Left ventricle myocardium inferior (tissue), 1 donor: ENCODE results near the gene ARAP2. TPM values are rescaled to one million over a fixed set of nuclear protein-coding genes. Genes with fewer than 3 reads are reported as not detected.

Source experiments
- DNase-seq: peaks from one replicate; pipeline ENCODE4 v3.0.0-alpha.2; 2020
- H3K27ac ChIP-seq: fragments of 200-600 bp; replicated peaks from 2 replicates; pipeline ENCODE4 v1.8.0; 2021
- H3K27me3 ChIP-seq: fragments of 200-600 bp; 2 replicates; pipeline ENCODE4 v1.8.0; 2021; ENCODE audit warnings: low read depth
- H3K36me3 ChIP-seq: fragments of 200-600 bp; 2 replicates; pipeline ENCODE4 v1.8.0; 2021
- H3K4me1 ChIP-seq: fragments of 200-600 bp; 2 replicates; pipeline ENCODE4 v1.8.0; 2021
- H3K4me3 ChIP-seq: fragments of 200-600 bp; 2 replicates; pipeline ENCODE4 v1.8.0; 2021; ENCODE audit warnings: mild to moderate bottlenecking, moderate library complexity
- H3K9me3 ChIP-seq: fragments of 200-600 bp; replicated peaks from 2 replicates; pipeline ENCODE4 v1.8.0; 2021
- intact Hi-C: fragments of 100-400 bp; cut with micrococcal nuclease; formaldehyde crosslinking; loops from one replicate; pipeline ENCODE4 v1.11.0; 2022
- long read RNA-seq: library from polyadenylated mRNA; unstranded; transcript quantifications from one replicate; pipeline ENCODE4 v2.0.0, GENCODE V29; 2021
- total RNA-seq: library from RNA; stranded (reverse); fragmentation: NEBNext Ultra II Directional; extraction: Animal tissue kit (Norgen Biotek cat#: 25700); gene quantifications from one replicate; pipeline ENCODE4 v1.2.1, GENCODE V29; 2021
- TF ChIP-seq, protein P1 (sequence below): fragments of 200-600 bp; IDR thresholded peaks from 2 replicates; pipeline ENCODE4 v1.8.0; 2021; ENCODE audit warnings: antibody characterized with exemption, mild to moderate bottlenecking, borderline replicate concordance
- donor health status: DM: no; HTN: yes; CAD: no; lungs with severe emphysema.

ARAP2 gene, protein sequence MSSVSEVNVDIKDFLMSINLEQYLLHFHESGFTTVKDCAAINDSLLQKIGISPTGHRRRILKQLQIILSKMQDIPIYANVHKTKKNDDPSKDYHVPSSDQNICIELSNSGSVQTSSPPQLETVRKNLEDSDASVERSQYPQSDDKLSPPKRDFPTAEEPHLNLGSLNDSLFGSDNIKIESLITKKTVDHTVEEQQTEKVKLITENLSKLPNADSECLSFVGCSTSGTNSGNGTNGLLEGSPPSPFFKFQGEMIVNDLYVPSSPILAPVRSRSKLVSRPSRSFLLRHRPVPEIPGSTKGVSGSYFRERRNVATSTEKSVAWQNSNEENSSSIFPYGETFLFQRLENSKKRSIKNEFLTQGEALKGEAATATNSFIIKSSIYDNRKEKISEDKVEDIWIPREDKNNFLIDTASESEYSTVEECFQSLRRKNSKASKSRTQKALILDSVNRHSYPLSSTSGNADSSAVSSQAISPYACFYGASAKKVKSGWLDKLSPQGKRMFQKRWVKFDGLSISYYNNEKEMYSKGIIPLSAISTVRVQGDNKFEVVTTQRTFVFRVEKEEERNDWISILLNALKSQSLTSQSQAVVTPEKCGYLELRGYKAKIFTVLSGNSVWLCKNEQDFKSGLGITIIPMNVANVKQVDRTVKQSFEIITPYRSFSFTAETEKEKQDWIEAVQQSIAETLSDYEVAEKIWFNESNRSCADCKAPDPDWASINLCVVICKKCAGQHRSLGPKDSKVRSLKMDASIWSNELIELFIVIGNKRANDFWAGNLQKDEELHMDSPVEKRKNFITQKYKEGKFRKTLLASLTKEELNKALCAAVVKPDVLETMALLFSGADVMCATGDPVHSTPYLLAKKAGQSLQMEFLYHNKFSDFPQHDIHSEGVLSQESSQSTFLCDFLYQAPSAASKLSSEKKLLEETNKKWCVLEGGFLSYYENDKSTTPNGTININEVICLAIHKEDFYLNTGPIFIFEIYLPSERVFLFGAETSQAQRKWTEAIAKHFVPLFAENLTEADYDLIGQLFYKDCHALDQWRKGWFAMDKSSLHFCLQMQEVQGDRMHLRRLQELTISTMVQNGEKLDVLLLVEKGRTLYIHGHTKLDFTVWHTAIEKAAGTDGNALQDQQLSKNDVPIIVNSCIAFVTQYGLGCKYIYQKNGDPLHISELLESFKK (N-terminal part only)
- total RNA-seq = 2.9 TPM
- long read RNA-seq, partial matches to known transcripts = 0 of 1 reads
- long read RNA-seq, other reads (novel, unspliced or antisense) = 1 of 1 reads

DNA sequence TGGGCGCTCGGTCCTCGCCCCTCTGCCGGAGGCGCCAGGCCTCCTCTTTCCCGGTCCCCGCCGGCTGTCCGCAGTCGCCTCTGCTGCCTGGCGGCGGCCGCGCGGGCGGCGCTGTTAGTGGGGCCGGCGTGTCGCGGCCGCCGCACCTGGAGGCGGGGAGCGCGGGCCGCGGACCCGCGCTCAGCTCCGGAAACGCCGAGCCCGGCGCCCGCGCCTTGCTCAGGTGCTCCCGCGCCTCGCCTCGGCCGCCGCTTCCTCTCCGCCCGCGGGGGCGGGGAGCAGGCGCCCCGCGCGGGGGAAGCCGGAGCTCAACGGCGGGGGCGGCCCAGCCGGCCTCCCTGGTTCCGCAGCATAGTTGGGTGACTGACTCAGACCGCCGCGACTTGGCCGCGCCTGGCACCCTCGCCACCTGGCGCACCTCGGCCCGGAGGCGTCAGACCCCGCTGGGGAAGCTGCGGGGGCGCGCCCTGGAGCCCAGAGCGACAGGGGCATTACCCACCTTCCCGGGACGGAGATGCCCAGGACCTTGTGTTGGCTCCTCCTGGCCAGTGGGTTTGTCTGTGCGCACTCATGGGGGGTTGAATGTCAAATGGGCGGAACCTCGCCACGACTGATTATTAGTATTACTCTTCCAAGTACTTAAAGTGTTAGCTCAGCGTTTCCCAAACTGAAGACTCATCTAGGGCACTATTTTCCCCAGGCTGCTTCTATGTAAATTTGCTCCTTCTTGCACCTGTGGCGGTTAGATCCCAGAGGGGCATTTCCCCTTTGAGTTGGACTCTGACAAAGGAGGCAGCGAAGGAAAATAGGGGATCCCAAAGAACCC lies at the start of gene ARAP2:
ARAP2 (minus strand) TSS at position 258 of the 826 bp plus-strand sequence. CDS start 15,028 bp downstream, outside the sequence.
- Histone ChIP-seq H3K27me3 (peaks cover 36% of the 10 kb centered on the region), H3K4me1 (peaks cover 14% of the 10 kb centered on the region), H3K4me3 (peak within 1 kb of the TSS; percentile 75), H3K27ac (peak within 1 kb of the TSS; percentile 81), H3K9me3 (no peaks in the 10 kb centered on the region), H3K36me3 (no peaks in the 10 kb centered on the region)
- DNase-seq = peak; percentile 33
- TF ChIP-seq, protein P1, sequence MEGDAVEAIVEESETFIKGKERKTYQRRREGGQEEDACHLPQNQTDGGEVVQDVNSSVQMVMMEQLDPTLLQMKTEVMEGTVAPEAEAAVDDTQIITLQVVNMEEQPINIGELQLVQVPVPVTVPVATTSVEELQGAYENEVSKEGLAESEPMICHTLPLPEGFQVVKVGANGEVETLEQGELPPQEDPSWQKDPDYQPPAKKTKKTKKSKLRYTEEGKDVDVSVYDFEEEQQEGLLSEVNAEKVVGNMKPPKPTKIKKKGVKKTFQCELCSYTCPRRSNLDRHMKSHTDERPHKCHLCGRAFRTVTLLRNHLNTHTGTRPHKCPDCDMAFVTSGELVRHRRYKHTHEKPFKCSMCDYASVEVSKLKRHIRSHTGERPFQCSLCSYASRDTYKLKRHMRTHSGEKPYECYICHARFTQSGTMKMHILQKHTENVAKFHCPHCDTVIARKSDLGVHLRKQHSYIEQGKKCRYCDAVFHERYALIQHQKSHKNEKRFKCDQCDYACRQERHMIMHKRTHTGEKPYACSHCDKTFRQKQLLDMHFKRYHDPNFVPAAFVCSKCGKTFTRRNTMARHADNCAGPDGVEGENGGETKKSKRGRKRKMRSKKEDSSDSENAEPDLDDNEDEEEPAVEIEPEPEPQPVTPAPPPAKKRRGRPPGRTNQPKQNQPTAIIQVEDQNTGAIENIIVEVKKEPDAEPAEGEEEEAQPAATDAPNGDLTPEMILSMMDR = peak; percentile 9
- intact Hi-C loops = no loop called here

DNA sequence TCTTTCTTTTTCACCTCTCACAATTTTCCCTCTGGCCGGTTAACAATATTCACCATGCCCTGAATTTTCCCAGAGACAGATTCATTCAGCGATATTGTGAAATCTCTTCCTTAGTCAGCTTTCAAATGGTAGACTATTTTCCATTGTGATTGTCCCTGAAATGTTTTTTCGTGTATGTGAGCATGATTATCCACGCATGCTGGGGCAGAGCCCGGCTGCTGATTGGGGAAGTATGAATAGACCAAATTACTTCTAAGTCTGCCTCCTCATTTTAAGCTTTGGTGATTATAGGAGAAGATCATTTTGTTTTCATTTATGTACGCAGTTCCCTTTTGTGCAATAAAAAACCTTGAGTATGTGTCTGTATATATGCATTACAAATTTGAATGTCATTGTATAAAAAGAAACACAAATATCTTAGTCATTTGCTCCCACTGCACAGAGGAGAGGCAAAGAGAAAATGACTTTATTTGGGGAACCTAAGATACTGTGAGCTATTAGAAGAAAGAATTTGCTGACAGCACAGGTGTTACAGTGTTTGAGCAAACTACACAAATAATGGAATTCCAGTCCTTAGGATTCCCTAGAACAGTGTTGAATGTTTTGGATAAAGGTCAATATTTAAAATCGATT lies 48.4 kb upstream of the ARAP2 start:
- H3K4me3 ChIP-seq = no peak overlapping the region
- H3K27me3 ChIP-seq = no peaks in the 10 kb centered on the region
- no peak for DNase-seq
- H3K9me3 ChIP-seq = no peaks in the 10 kb centered on the region
- intact Hi-C loops = no loop called here
- no peak overlapping the region for H3K27ac ChIP-seq
- TF ChIP-seq, protein P1 = no peak
- H3K4me1 ChIP-seq = no peaks in the 10 kb centered on the region
- H3K36me3 ChIP-seq = no peaks in the 10 kb centered on the region

DNA sequence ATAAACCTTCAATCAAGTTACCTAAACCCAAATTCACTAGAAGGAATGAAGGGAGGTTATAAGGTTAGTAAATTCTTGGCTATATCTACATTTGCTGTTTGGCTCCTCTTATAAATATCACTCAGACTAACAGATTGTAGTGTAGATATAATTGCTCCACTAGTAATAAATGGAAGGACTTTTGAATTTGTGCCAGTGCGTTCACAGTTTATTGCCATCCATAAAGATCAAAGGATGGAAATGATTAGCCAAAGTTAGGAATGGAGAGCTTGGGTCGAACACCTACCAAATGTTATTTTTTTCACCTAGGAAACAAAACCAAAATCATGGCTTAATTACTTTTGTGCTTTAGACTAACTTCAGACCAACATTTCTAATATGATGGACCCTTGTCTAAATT lies 46.3 kb upstream of the ARAP2 start:
- DNase-seq = no peak
- Histone ChIP-seq H3K27me3 (no peaks in the 10 kb centered on the region), H3K36me3 (no peaks in the 10 kb centered on the region), H3K4me3 (no peak overlapping the region), H3K4me1 (no peaks in the 10 kb centered on the region), H3K27ac (no peak overlapping the region), H3K9me3 (no peaks in the 10 kb centered on the region)
- intact Hi-C loops = no loop called here
- TF ChIP-seq, protein P1 = no peak

DNA sequence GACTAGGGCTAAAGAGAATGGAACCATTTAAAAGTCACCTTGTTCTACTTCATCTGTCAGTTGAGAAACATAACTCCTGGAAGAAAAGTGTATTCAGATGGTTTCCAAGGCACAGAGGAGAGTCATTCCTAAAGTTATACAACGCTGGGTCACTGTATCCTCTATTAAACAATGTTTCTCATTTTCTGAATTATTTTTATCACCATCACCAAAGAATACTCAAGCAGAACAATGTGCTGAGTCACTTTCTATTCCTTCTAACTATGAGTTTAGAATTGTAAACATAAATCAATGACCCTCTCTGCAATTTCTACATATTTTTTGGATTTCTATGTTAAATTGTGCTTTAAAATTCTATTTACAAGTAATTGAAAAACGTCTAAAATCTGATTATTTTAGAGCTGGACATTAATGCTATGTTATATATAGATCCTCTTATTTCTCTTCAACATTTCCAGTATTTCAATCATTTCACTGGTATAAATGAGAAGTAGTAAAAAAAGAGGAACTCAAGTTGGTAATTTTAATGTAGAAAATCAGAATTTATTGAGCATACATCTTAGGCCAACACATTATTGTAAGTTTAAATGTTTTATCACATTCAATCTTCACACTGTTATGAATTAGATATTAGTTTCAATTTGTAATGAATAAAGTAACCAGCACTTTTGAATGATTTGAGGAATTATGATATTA lies 44.6 kb upstream of the ARAP2 start:
- no peaks in the 10 kb centered on the region for H3K36me3 ChIP-seq
- intact Hi-C loops = no loop called here
- H3K27ac ChIP-seq = no peak overlapping the region
- H3K4me1 ChIP-seq = no peaks in the 10 kb centered on the region
- no peak for DNase-seq
- TF ChIP-seq, protein P1 = no peak
- H3K27me3 ChIP-seq = no peaks in the 10 kb centered on the region
- H3K4me3 ChIP-seq = no peak overlapping the region
- no peaks in the 10 kb centered on the region for H3K9me3 ChIP-seq
